Loucy (cell line): ENCODE data around the gene KRT2.

Source experiments
- EZH2phosphoT487 ChIP-seq: fragments of 200-600 bp; IDR thresholded peaks from 2 replicates; pipeline ENCODE4 v1.6.1; 2018; ENCODE audit warnings: antibody characterized with exemption, mild to moderate bottlenecking, moderate library complexity, borderline replicate concordance
- TF ChIP-seq, protein P1 (sequence below): fragments of 200-600 bp; sonication (generic); conservative IDR thresholded peaks from 2 replicates; pipeline ENCODE4 v1.5.1; 2014; ENCODE audit warnings: mild to moderate bottlenecking, antibody characterized with exemption, low read length

DNA sequence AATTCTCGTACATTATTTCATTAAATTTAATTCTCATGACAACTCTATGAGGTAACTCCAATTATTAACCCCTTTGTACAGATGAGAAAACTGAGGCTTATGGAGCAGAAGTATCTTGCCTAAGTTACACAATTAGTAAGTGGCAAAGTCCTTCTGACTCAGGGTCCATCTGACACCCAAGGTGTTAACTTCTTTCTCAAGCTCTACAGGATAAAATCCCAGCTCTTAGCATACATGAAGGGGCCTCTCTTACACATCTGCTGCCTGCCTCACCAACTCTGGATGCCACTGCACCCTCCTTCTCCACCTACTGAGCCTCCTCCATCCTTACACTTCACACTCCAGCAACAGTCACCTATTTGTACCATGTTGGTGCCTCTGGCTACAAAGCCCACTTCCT lies 46.5 kb downstream of the KRT2 start:
- TF ChIP-seq, protein P1, sequence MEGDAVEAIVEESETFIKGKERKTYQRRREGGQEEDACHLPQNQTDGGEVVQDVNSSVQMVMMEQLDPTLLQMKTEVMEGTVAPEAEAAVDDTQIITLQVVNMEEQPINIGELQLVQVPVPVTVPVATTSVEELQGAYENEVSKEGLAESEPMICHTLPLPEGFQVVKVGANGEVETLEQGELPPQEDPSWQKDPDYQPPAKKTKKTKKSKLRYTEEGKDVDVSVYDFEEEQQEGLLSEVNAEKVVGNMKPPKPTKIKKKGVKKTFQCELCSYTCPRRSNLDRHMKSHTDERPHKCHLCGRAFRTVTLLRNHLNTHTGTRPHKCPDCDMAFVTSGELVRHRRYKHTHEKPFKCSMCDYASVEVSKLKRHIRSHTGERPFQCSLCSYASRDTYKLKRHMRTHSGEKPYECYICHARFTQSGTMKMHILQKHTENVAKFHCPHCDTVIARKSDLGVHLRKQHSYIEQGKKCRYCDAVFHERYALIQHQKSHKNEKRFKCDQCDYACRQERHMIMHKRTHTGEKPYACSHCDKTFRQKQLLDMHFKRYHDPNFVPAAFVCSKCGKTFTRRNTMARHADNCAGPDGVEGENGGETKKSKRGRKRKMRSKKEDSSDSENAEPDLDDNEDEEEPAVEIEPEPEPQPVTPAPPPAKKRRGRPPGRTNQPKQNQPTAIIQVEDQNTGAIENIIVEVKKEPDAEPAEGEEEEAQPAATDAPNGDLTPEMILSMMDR, result no peak
- no peak for TF ChIP-seq EZH2phosphoT487
